ENCODE data around the gene TRIM60.

TRIM60 gene

DNA sequence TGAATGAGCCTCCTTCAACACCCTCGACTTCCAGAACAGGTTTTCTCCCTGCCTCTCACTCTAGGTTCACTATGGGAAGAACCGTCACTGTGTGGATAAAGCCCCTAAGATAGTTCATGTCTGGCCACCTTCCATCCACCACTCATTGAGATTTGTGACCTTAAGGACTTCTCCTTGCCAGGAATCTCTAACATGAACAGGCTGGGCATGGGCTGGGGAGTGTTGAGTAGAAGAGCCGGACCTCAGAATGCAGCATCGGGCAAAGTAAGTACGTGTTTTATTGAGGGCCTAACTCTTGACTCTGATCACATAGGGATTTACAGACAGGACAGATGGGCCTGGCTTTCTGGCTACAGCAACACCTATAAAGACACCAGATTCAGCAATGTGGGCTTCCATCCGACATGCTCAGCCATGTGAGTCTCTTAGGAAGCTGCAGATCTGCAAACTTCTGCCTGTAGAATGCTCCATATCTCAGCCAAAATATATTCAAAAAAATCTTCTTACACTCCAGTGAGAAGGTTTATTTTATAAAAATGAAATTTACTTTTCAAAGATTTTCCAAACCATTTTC is 26.4 kb upstream of the TRIM60 start:
- Mint-ChIP-seq H3K27ac (peak overlapping the region; percentile 75), H3K27me3 (ENCODE audit: low read depth, poor library complexity) (peaks cover 7% of the 10 kb centered on the region), H3K9me3 (no peaks in the 10 kb centered on the region), H3K4me3 (no peak overlapping the region), H3K4me1 (peaks cover 53% of the 10 kb centered on the region), H3K36me3 (ENCODE audit: low read depth) (no peaks in the 10 kb centered on the region)
- DNase-seq, result no peak
- TF ChIP-seq, protein P1, sequence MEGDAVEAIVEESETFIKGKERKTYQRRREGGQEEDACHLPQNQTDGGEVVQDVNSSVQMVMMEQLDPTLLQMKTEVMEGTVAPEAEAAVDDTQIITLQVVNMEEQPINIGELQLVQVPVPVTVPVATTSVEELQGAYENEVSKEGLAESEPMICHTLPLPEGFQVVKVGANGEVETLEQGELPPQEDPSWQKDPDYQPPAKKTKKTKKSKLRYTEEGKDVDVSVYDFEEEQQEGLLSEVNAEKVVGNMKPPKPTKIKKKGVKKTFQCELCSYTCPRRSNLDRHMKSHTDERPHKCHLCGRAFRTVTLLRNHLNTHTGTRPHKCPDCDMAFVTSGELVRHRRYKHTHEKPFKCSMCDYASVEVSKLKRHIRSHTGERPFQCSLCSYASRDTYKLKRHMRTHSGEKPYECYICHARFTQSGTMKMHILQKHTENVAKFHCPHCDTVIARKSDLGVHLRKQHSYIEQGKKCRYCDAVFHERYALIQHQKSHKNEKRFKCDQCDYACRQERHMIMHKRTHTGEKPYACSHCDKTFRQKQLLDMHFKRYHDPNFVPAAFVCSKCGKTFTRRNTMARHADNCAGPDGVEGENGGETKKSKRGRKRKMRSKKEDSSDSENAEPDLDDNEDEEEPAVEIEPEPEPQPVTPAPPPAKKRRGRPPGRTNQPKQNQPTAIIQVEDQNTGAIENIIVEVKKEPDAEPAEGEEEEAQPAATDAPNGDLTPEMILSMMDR (IDR thresholded peaks at IDR 0.05), result no peak

DNA sequence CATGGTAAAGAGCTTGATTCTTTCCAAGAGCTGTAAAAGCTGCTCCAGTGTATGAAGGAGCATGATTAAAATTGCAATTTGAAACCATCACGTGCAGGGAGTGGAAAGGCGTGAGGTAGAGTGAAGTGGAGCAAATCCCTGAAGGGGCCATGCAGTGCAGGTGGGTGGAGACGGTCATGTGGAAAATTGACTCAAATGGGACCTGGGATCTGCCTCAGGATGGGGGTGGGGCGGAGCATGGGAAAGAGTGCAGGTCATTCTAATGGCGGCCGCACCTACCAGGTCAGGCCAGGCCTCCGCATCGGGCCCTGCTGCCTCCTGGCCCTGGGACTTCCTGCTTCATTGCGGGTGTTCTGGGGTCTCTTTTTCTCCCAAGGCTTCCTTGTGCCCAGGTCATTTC is 25.3 kb upstream of the TRIM60 start:
- H3K27me3 Mint-ChIP-seq (ENCODE audit: low read depth, poor library complexity), result peaks cover 7% of the 10 kb centered on the region
- peak; percentile 13 for DNase-seq
- no peaks in the 10 kb centered on the region for H3K9me3 Mint-ChIP-seq
- H3K36me3 Mint-ChIP-seq (ENCODE audit: low read depth), result no peaks in the 10 kb centered on the region
- H3K4me1 Mint-ChIP-seq, result peaks cover 52% of the 10 kb centered on the region
- H3K4me3 Mint-ChIP-seq, result no peak overlapping the region
- H3K27ac Mint-ChIP-seq, result no peak overlapping the region
- TF ChIP-seq, protein P1 (IDR thresholded peaks at IDR 0.05), result no peak

DNA sequence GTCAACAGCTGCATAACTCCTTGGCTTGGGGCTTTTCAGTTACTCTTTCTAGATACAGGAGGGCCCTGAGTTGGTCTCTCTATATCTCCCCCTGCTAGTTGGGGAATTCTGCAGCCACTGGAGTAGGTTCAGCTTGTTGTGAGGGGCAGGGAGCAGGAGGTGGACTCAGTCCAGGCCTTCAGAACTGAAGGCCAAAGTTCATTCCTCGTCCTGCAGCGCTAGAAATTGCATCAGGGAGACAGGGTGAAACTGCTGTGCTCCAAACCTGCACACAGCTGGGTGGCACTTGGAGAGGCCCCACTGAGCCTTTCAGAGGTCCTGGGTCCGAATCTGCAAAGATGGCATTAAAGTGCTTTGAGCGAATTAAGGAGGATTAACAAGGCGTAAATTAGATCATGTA is 24.9 kb upstream of the TRIM60 start:
- TF ChIP-seq, protein P1 (IDR thresholded peaks at IDR 0.05), result no peak
- peaks cover 7% of the 10 kb centered on the region for H3K27me3 Mint-ChIP-seq (ENCODE audit: low read depth, poor library complexity)
- H3K4me3 Mint-ChIP-seq, result no peak overlapping the region
- no peaks in the 10 kb centered on the region for H3K36me3 Mint-ChIP-seq (ENCODE audit: low read depth)
- no peak overlapping the region for H3K27ac Mint-ChIP-seq
- no peaks in the 10 kb centered on the region for H3K9me3 Mint-ChIP-seq
- no peak for DNase-seq
- peaks cover 48% of the 10 kb centered on the region for H3K4me1 Mint-ChIP-seq

DNA sequence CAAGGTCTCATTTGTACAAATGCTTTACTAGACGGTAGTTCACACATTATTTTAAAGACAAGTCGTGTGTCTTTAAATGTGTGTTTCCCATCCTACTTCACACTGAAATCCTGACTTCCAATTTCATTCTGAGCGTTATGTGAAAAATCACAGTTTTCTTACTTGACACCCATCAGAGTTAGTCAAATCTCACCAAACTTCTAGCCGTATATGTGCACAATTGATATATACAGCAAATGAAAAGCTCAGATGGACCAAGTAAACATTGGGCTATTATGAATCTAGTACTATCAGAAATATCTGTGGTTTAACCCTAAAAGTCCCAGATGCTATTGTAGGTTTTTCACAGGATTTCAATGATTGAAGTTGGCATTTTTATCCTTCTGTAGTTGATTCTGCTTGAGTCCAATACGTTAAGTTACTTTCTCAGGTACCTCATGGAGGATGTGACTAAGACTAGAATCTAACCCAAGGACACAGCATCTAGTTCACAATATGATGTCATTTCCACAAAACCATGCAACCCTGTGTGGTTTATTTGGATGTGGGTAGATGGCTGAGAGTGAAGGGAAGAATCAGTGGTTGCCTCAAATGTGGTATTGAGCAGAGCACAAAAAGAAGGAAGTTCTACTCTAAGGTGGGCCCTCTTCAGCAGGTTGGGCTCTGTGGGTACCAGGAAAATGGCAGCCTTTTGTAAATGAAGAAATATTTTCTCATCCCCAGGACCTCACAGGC is 22.1 kb upstream of the TRIM60 start:
- Mint-ChIP-seq H3K4me3 (no peak overlapping the region), H3K27ac (peak overlapping the region; percentile 91), H3K9me3 (no peaks in the 10 kb centered on the region), H3K4me1 (peaks cover 41% of the 10 kb centered on the region), H3K36me3 (ENCODE audit: low read depth) (no peaks in the 10 kb centered on the region), H3K27me3 (ENCODE audit: low read depth, poor library complexity) (peaks cover 7% of the 10 kb centered on the region)
- TF ChIP-seq, protein P1 (IDR thresholded peaks at IDR 0.05), result no peak
- DNase-seq, result no peak

DNA sequence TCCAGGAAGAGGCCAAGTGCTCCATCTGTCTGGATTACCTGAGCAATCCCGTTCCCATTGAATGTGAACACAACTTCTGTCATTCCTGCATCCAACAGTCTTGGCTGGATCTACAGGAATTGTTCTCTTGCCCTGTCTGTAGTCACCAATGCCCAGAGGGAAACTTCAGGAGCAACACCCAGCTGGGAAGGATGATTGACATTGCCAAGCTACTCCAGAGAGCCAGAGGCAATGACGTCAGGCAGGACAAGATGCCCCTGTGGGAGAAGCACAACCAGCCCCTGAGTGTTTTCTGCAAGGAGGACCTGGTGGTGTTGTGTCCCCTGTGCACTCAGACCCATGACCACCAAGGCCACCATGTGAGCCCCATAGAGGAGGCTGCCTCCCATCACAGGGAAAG is 21.3 kb upstream of the TRIM60 start:
- no peak overlapping the region for H3K4me3 Mint-ChIP-seq
- no peak for DNase-seq
- no peak overlapping the region for H3K27ac Mint-ChIP-seq
- H3K9me3 Mint-ChIP-seq, result no peaks in the 10 kb centered on the region
- peaks cover 7% of the 10 kb centered on the region for H3K27me3 Mint-ChIP-seq (ENCODE audit: low read depth, poor library complexity)
- TF ChIP-seq, protein P1 (IDR thresholded peaks at IDR 0.05), result no peak
- no peaks in the 10 kb centered on the region for H3K36me3 Mint-ChIP-seq (ENCODE audit: low read depth)
- peaks cover 35% of the 10 kb centered on the region for H3K4me1 Mint-ChIP-seq

DNA sequence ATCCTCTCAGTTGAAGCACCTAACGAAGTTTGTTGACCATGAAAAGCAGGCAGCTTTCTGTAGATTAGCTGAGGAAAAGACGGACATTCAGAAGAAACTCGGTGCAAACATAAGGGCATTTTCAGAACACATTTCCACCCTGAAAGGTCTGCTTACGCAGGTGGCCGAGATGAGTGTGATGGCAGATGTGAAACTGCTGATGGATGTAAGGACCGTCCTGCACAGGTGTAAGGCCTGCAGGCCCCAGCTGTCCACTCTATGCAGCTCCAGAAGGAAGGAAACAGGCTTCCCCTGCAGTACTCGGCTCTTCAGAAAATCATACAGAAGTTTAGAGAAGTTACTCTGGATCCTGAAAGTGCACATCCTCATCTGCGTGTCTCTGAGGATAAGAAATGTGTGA is 20.8 kb upstream of the TRIM60 start:
- Mint-ChIP-seq H3K27me3 (ENCODE audit: low read depth, poor library complexity) (peaks cover 7% of the 10 kb centered on the region), H3K4me3 (no peak overlapping the region)

More for the DNA sequence above, 20.8 kb upstream of the TRIM60 start:
- Mint-ChIP-seq H3K36me3 (ENCODE audit: low read depth) (no peaks in the 10 kb centered on the region), H3K4me1 (peaks cover 33% of the 10 kb centered on the region), H3K9me3 (no peaks in the 10 kb centered on the region), H3K27ac (no peak overlapping the region)
- TF ChIP-seq, protein P1 (IDR thresholded peaks at IDR 0.05), result no peak
- no peak for DNase-seq
